Common myeloid progenitor, CD34-positive (primary cell): ENCODE results near the gene VWA3B.

Experiments
- CTCF ChIA-PET: fragments of 350-600 bp; sonication (Branson Sonifier 250); formaldehyde crosslinking; loops from one replicate; lab custom pipeline; 2021; ENCODE audit warnings: antibody characterized with exemption; lab: Charles Lee
- POLR2A ChIA-PET: fragments of 350-600 bp; sonication (Branson Sonifier 250); formaldehyde crosslinking; loops from one replicate; lab custom pipeline; 2021; ENCODE audit warnings: antibody characterized with exemption; lab: Charles Lee
- DNase-seq, 3 donors: peaks; one replicate each; pipeline versions ENCODE4 v3.0.0 to v3.0.0-alpha.2; 2013
- H3K27ac ChIP-seq, 2 experiments: 1 replicate in 1 of 2; 2 replicates in 1 of 2; pipeline ENCODE4 v1.7.0; 2013; ENCODE audit warnings: inconsistent platforms in 2 of 2, low read length in 2 of 2, mild to moderate bottlenecking in 2 of 2, low read depth in 1 of 2, moderate library complexity in 1 of 2; ENCODE audit not compliant: severe bottlenecking in 2 of 2, insufficient read depth in 1 of 2, poor library complexity in 1 of 2
- H3K27me3 ChIP-seq, 5 experiments: replicated peaks in 2 of 5; 1 replicate in 3 of 5; 2 replicates in 2 of 5; pipeline versions ENCODE4 v1.6.1 to v1.7.0; 2013; ENCODE audit warnings: low read length in 4 of 5, mild to moderate bottlenecking in 2 of 5, moderate library complexity in 2 of 5, inconsistent platforms in 1 of 5; ENCODE audit not compliant: insufficient read depth in 5 of 5, control insufficient read depth in 4 of 5
- H3K36me3 ChIP-seq, 4 experiments: 1 replicate in 2 of 4; 2 replicates in 2 of 4; pipeline versions ENCODE4 v1.6.1 to v1.7.0; 2013; ENCODE audit warnings: low read length in 3 of 4, control low read depth in 1 of 4, mild to moderate bottlenecking in 1 of 4; ENCODE audit not compliant: control insufficient read depth in 4 of 4, insufficient read depth in 4 of 4
- H3K4me1 ChIP-seq, 4 experiments: 1 replicate in 3 of 4; 2 replicates in 1 of 4; pipeline versions ENCODE4 v1.6.1 to v1.7.1; 2013; ENCODE audit warnings: low read length in 3 of 4, mild to moderate bottlenecking in 3 of 4, control low read depth in 1 of 4, inconsistent platforms in 1 of 4, moderate library complexity in 1 of 4; ENCODE audit not compliant: control insufficient read depth in 4 of 4, insufficient read depth in 4 of 4; ENCODE audit errors: control extremely low read depth in 1 of 4
- H3K4me3 ChIP-seq, 7 experiments: 1 replicate in 4 of 7; 2 replicates in 3 of 7; pipeline versions ENCODE4 v1.5.1 to v1.7.0; 2013; ENCODE audit warnings: mild to moderate bottlenecking in 7 of 7, low read length in 6 of 7, moderate library complexity in 6 of 7, inconsistent platforms in 2 of 7, low read depth in 2 of 7, control low read depth in 1 of 7; ENCODE audit not compliant: insufficient read depth in 4 of 7, control insufficient read depth in 1 of 7; ENCODE audit errors: extremely low read depth in 1 of 7
- H3K9me3 ChIP-seq, 5 experiments: 1 replicate in 4 of 5; 2 replicates in 1 of 5; pipeline versions ENCODE4 v1.6.1 to v1.7.1; 2013; ENCODE audit warnings: low read length in 4 of 5, mild to moderate bottlenecking in 2 of 5, inconsistent platforms in 1 of 5, low read depth in 1 of 5, moderate library complexity in 1 of 5; ENCODE audit not compliant: control insufficient read depth in 4 of 5, insufficient read depth in 2 of 5; ENCODE audit errors: control extremely low read depth in 1 of 5
- WGBS: methylation state at CpG from one replicate; pipeline ENCODE4 v1.1.5; 2013; ENCODE audit not compliant: insufficient coverage; 5-methylcytosine and 5-hydroxymethylcytosine counted together

VWA3B gene

GRCh38 chr2:98280376-98281102, 193.6 kb downstream of the VWA3B start:
- DNase-seq: no peak
- H3K4me1 ChIP-seq: no peaks in the 10 kb centered on the region
- 56% methylated on average over 13 of the region's 18 CpGs for WGBS
- no peaks in the 10 kb centered on the region for H3K36me3 ChIP-seq
- peaks cover 0 to 43% (median 17%) of the 10 kb centered on the region in 5 experiments for H3K27me3 ChIP-seq
- no peak overlapping the region for H3K27ac ChIP-seq
- H3K4me3 ChIP-seq: no peak overlapping the region
- ChIA-PET CTCF (no interaction called here), POLR2A (no interaction called here)
- peaks cover 0 to 9% (median 4%) of the 10 kb centered on the region in 5 experiments for H3K9me3 ChIP-seq

DNA sequence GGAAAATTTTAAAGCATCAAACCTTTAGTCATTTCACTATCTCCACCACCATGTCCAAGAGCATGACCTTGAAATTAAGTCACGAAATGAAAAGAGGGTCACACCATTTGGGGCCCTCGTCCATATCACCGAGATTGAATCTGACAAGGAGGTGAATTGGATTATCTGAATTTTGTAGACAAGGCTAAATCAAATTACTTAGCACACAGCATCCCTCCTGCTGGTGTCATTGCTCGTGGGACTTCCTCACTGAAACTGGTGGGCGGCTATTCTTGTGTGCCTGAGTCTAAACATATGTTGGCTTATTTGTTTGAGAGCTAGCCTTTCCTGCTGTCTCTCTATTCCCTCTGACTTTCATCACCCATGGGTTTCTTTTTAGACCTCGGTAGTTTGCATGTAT, 194.6 kb downstream of the VWA3B start:
- H3K4me3 ChIP-seq: no peak overlapping the region
- H3K9me3 ChIP-seq: peaks cover 0 to 10% (median 4%) of the 10 kb centered on the region in 5 experiments
- H3K27me3 ChIP-seq: peaks cover 0 to 43% (median 13%) of the 10 kb centered on the region in 5 experiments
- CTCF ChIA-PET: no interaction called here
- 100% methylated on average over 6 of the region's 6 CpGs for WGBS
- POLR2A ChIA-PET: no interaction called here
- no peaks in the 10 kb centered on the region for H3K36me3 ChIP-seq
- H3K27ac ChIP-seq: no peak overlapping the region
- no peaks in the 10 kb centered on the region for H3K4me1 ChIP-seq
- DNase-seq: no peak

- Histone ChIP-seq H3K4me3 (no peak overlapping the region), H3K27ac (no peak overlapping the region), H3K9me3 (peaks cover 0 to 13% (median 4%) of the 10 kb centered on the region in 5 experiments), H3K4me1 (no peaks in the 10 kb centered on the region), H3K27me3 (peaks cover 0 to 43% (median 13%) of the 10 kb centered on the region in 5 experiments), H3K36me3 (no peaks in the 10 kb centered on the region)
- ChIA-PET POLR2A (no interaction called here), CTCF (no interaction called here)
- DNase-seq: no peak
- 100% methylated on average over 1 of the region's 1 CpG for WGBS
Measured at GRCh38 chr2:98282109-98282508, 195.1 kb downstream of the VWA3B start.

DNA sequence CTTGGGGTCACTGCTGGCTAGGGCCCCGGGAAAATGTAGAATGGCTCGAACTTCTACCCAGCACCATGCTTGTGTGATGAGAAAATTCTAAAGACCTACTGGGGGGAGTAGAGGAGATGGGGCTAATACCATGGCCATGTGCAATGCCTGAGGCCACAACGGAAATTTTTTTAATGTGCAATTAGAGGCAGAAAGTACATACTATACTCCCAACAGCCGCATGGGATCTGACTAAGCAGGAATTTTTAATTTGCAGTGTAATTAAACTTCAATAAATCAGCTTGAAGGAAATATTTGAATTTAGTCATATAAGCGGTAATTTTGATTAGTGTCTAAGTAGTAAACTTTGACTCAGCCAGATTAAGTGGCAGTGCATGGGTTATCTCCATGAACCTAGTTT, 206.1 kb downstream of the VWA3B start:
- ChIA-PET CTCF (no interaction called here), POLR2A (no interaction called here)

DNA sequence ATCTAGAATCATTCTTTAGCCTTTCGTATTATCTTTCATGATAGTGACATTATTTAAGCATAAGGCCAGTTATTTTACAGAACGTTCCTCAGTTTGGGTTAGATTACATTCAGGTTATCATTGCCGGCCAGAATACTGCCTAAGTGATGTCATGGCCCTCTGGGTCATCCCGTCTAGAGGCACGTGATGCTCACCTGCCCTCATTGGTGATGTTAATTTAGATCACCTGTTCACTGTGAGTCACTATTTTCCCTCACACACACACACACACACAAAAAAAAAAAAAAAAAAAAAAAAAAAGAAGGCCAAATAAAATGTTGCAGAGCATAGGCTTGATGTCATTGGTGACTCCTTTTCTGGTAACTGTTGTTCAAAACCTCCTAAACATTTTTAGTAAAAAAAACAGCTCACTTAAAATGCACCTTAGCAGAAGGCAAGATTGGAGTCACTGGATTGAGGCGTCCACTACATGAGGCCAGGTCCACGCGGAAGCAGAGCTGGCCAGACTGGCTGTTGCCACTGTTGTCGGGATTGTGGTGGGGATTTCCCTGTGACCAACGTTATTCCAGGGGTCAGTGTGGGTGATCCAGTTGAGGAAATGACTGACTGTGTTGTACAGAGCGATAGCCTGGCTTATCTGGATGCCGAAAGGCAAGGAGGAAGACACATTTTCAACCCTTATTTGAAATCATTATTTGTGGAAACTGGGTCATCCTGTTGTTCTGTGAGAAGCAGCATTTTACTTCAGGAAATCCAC, 207.1 kb downstream of the VWA3B start:
- DNase-seq: no peak
- Histone ChIP-seq H3K4me1 (no peaks in the 10 kb centered on the region), H3K9me3 (peaks cover 0 to 10% (median 7%) of the 10 kb centered on the region in 5 experiments), H3K27ac (no peak overlapping the region), H3K36me3 (no peaks in the 10 kb centered on the region), H3K4me3 (no peak overlapping the region), H3K27me3 (peaks cover 0 to 14% (median 0%) of the 10 kb centered on the region in 5 experiments)
- 79% methylated on average over 11 of the region's 12 CpGs for WGBS
- ChIA-PET CTCF (no interaction called here), POLR2A (no interaction called here)

More for the DNA sequence above, 206.1 kb downstream of the VWA3B start:
- no peaks in the 10 kb centered on the region for H3K36me3 ChIP-seq
- DNase-seq: no peak
- H3K27me3 ChIP-seq: peaks cover 0 to 6% (median 0%) of the 10 kb centered on the region in 5 experiments
- 97% methylated on average over 3 of the region's 5 CpGs for WGBS
- H3K27ac ChIP-seq: no peak overlapping the region
- H3K9me3 ChIP-seq: peaks cover 0 to 15% (median 7%) of the 10 kb centered on the region in 5 experiments
- no peak overlapping the region for H3K4me3 ChIP-seq
- H3K4me1 ChIP-seq: no peaks in the 10 kb centered on the region

GRCh38 chr2:98294711-98295110, 207.7 kb downstream of the VWA3B start:
- ChIA-PET CTCF (no interaction called here), POLR2A (no interaction called here)
- Histone ChIP-seq H3K9me3 (peaks cover 0 to 10% (median 3%) of the 10 kb centered on the region in 5 experiments), H3K27me3 (peaks cover 0 to 15% (median 0%) of the 10 kb centered on the region in 5 experiments), H3K27ac (no peak overlapping the region), H3K36me3 (no peaks in the 10 kb centered on the region), H3K4me3 (no peak overlapping the region), H3K4me1 (no peaks in the 10 kb centered on the region)
- DNase-seq: no peak
- 88% methylated on average over 6 of the region's 6 CpGs for WGBS

DNA sequence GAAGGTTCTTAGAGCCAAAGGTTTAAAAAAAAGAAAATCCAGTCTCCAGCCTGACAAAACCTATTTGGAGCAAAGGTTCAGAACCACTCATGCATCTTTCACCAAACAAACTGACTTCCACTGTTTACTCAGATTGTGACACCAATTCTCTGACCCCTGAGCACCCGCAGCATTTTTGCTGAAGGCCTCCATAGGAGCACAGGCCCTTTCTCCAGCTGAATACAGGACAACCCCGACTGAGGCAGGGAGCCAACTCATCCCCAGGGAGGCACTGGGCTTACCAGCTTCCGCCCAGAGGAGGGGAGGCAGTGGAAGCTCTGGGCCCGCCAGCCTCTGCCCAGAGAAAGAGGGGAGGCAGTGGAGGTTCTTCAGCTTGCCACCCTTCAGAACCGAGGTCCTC, 208.3 kb downstream of the VWA3B start:
- POLR2A ChIA-PET: no interaction called here
- Histone ChIP-seq H3K4me3 (no peak overlapping the region), H3K27ac (no peak overlapping the region), H3K9me3 (peaks cover 0 to 7% (median 0%) of the 10 kb centered on the region in 5 experiments), H3K36me3 (no peaks in the 10 kb centered on the region), H3K27me3 (peaks cover 0 to 17% (median 0%) of the 10 kb centered on the region in 5 experiments), H3K4me1 (no peaks in the 10 kb centered on the region)
- WGBS: 92% methylated on average over 4 of the region's 5 CpGs
- no peak for DNase-seq
- CTCF ChIA-PET: no interaction called here
